Measurements from ENCODE around the gene LINC00305.

The LINC00305 gene

GRCh38 chr18:64148988-64149387 is at the start of gene LINC00305:
Gene LINC00305 (minus strand): TSS chr18:64149088.
- DNase-seq, result no peak

DNA sequence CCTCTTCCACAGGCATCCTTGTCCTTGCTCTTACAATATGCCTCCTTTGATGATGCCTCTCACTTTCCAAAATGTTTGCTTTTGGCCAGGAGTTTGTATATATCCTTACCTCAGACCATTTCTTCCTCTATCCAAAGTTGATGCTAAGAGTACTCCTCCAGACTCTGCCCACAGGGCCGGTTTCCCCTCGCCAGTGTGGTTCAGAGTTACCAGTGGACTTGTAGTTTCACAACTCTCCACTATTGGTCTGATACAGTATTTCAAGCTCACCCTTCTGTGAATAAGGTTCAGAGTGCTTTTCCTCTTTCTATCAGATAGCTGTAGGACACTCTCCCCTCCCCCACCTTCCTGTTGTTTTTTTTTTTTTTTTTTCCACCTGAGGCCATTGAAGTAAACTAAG is 42.2 kb upstream of the LINC00305 start:
- DNase-seq, result no peak

- DNase-seq, result peak; percentile 31
Measured at GRCh38 chr18:64185987-64186386, 37.1 kb upstream of the LINC00305 start.

DNA sequence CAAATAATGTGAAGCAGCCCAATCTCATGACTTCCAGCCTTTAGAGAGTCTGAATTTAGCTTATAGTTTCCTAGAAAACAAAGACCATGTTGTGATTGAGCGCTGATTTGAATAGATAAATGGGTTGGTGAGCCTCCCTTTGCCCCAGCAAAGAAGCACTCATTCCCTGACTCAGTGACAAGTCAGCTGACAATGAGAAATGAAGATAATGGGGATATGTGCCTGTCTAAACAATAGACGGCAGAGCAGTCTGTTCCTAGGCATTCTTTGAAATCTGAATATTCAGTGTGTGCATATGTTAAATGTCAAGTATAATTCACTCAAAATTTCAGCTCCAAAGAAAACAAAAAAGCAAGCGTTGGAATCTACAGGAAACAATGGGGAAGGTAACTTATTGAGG is 34.8 kb upstream of the LINC00305 start:
- no peak for DNase-seq

GRCh38 chr18:64180617-64181016 is 31.7 kb upstream of the LINC00305 start:
- DNase-seq, result no peak

DNA sequence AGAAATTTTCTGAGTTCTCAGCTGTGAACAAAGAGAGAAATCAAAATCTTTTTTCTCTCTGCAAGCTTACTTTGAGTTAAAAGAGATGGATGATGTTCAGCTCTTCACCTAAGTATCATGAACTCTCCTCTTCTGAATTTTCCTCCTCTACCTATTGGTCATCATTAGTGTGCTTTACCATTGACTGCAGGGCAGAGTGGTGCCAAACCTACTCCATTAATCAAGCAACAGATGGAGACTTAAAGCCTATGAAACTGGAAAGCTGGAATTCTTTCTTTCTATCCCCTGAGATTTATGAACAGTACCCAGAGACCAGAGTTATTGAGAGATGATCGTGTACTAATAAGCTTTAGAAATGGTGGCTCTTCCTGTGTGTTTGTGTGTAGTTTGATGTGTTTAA is 31.3 kb upstream of the LINC00305 start:
- peak; percentile 67 for DNase-seq

DNA sequence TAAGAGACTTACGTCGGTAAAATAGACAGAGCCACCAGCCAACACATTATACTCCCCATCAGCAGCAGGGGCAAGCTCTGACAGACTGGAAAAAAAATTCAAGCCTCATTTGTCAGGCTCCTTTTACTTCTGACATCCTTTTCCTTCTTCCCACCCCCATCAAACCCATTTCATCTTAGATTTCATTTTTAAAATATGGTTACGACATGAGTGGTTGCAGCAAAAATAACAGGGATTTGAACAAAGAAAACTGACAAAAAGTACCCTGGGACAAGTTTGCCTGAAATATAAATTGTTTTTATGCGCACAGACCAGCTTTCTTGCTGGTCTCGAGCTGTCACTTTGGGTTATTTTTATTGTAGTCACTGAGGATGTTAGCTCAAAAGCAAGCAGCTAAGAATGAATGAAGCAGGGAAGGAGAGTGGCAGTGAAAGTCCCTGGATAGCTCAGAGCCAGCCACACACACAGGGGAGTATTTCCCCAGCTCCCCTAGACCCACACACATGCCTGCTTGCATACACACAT is 30.7 kb upstream of the LINC00305 start:
- DNase-seq, result peak; percentile 40

DNA sequence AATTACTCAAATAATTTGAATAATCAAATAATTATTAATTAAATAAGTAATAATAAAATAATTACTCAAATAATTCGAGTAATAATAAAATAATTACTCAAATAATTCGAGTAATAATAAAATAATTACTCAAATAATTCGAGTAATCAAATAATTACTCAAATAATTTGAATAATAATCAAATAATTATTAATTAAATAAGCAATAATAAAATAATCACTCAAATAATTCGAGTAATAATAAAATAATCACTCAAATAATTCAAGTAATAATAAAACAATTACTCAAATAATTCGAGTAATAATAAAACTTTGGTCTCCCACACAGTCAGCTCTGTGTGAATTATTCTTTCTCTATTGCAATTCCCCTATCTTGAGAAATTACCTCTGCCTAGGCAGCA is 30.0 kb upstream of the LINC00305 start:
- DNase-seq, result no peak

- no peak for DNase-seq
Measured at GRCh38 chr18:64175432-64175831, 26.5 kb upstream of the LINC00305 start.

DNA sequence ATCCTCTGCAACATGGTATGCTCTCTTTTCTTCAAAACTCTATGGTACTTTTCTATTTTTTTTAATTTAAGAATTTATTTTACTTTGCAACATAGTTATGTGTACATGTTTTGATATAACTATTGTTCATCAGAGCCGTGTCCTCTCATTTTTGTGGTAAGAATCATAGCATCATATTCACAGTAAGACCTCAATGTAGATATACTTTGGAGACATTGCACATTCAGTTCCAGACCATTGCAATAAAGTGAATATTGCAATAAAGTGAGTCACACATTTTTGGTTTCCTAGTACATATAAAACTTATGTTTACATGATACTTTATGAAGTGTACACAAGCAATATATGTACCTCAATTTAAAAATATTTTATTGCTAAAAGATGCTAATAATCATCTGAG is 22.7 kb upstream of the LINC00305 start:
- DNase-seq, result no peak

GRCh38 chr18:64167408-64167925 is 18.6 kb upstream of the LINC00305 start:
- no peak for DNase-seq

GRCh38 chr18:64165906-64166305 is 17.0 kb upstream of the LINC00305 start:
- DNase-seq, result peak; percentile 56

GRCh38 chr18:64164883-64165282 is 16.0 kb upstream of the LINC00305 start:
- DNase-seq, result no peak

GRCh38 chr18:64149916-64150438 is 1.1 kb upstream of the LINC00305 start:
- peak; percentile 61 for DNase-seq

DNA sequence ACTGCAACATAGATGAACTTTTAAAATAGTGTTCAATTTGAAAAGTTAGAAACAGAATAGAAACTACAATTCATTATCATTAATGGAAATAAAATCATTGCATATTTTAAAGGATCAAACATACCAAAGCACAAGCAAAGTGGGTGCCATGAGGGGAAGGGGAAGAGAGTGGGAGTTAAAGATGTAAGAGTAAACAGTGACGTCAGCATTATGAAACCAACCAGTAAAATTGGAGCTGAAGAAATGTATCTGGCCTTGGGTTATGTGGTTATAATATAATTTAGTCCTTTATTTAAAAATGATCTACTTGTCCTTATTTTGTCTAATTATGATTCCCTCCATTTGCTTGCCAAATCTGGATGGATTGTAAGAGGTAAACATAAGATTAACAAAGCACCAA is 6.0 kb downstream of the LINC00305 start:
- no peak for DNase-seq

- DNase-seq, result no peak
Measured at GRCh38 chr18:64137914-64138313, 11.0 kb downstream of the LINC00305 start.

DNA sequence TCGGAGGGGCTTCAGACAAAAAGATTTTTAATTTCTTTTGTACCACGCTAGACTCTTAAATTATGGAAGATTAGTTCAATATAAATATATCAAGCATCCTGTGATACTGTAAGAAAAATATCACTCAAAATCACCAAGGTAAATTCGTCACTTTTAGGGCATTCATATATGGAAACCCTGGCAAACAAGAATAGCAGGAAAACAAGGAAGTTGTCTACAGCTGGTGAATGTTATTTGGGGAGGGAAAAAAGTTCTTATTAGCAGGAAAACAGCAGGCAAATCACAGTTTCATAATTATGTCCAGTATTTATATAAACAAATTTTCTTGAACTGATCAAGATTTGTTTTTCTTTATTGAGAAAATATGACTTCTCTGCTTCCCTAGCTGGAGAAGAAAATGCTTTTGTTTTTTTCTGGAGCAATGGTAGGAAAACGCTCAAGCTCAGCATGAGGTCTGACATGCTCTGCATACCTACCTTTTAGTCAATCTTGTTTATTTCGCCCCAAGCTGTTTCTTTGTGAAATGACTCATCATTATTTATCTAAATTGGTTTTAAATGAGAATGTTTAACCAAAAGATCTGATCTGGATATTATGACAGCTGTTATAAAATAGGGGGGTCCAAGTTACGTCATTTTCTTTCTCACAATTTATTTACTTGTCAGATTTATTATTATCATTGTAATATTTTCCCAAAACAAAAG is 14.7 kb downstream of the LINC00305 start:
- no peak for DNase-seq

- DNase-seq, result peak; percentile 80
Measured at GRCh38 chr18:64132871-64133270, 16.0 kb downstream of the LINC00305 start.

DNA sequence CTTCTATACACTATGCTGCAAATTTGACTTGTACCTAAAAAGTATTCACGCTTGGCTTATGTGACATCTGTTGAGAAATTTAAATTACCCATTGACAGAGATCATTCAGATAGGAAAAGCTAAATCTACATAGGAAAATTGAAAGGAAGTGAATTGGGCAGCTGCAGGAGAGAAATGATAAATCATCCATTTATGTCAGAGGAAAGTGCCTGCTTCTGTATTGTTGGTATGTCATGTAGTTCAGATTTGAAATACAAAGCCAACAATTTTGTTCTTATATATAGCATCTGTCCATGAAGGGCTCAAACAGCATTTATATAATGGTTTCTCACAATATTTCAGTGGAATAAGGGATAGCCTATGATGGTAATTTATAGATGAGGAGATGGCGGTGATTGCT is 17.6 kb downstream of the LINC00305 start:
- peak; percentile 20 for DNase-seq

DNA sequence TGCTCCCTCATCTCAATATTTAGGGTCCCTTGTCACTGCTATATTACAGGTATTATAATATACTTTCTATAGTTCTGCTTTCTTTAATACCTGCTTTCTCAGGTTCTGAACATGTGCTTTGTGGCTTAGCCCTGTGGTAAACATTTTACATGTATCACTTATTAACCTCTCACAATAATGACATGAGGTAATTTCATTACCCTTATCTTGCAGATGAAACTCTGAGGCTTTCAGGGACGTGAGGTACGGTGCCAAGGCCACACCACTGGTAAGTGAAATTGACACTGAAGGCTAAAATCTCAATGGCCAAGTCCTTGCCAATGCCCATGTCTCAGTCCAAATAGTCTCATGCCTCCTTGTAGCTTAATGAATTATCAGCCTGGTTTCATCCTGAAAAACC is 21.7 kb downstream of the LINC00305 start:
- no peak for DNase-seq

- peak; percentile 59 for DNase-seq
Measured at GRCh38 chr18:64119916-64120315, 29.0 kb downstream of the LINC00305 start.

DNA sequence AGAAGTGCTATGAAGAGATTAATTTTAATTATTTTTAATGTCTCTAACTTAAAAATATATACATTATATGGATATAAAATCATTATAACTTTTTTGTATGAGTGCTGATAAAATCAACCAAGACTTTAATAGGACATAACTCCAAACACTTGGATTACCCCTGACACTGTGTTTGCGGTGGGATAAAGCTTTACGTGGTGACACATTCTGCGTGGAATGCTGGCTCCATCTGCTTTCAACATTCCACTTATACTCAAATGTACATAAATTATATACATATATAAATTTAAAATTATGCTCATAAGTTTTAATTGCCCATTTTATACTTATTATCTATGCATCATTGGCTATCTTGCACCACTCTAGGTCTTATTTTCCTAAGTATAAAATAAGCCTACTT is 30.5 kb downstream of the LINC00305 start:
- no peak for DNase-seq

DNA sequence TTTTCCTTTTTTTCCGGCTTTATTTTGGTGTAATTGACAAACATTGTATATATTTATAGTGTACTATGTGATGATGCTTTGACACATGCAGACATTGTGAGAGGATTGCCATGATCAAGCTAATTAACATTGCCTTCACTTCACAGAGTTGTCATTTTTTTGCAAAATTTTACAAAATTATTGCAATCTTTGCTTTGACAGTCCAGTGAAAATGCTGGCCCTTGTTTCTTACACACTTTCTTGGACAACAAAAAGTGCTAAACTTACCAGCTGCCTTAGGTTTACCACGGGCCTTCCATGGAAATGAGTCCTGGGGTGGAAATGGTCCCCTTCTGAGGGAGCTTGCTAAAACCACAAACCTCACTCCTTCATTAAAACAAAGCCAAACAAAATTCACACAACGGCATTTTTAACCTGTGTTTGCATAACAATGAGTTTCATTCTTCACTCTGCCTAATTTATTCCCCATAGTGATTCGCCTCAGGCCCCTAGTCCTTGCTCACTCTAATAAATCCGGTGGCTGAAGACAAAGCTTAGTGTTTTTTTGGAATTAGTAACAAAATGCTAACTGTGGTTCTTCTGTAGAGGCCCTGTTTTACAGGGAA is 32.2 kb downstream of the LINC00305 start:
- DNase-seq, result no peak

- DNase-seq, result no peak
Measured at GRCh38 chr18:64115881-64116280, 33.0 kb downstream of the LINC00305 start.

All from NCI-H2171 treated with DMSO at 0.1 percent for 48 hours (cell line).